ENCODE measurements around the gene SP140. TPM values are rescaled to one million over a fixed set of nuclear protein-coding genes. Genes with fewer than 3 reads are reported as not detected.
A peak's percentile ranks its signal among the peaks of the same experiment; 100 is the strongest.

Gene SP140
- polyA plus RNA-seq, 2 of the 4 experiments (the other 2 are of a cell fraction) = 0.10 TPM; not detected in 1

DNA sequence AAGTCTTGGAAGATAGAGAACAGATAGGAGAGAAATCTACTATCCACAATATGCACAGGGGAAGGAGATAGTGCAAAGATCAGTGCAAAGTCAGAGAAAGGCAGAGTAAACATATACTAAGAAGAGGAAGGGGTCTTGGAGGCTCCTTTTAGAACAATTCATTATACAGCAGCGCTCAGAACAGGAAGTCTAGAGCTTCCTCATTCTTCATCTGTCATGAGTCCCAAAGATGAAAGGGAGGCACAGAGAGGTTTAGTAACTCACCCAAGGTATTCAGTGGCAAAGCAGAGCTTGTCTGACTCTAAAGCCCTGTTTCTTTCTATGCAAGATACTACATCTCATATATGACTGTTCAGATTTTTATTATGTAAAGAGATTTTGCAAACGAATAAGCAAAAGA lies 7.1 kb upstream of the SP140 start:
- Histone ChIP-seq H3K9me3 (no peaks in the 10 kb centered on the region), H3K27ac (no peak overlapping the region), H3K4me1 (peaks cover 7% of the 10 kb centered on the region; the same call in 2 of the 3 replicates), H3K4me3 (no peak overlapping the region), H3K4me2 (no peak overlapping the region)
- FAIRE-seq (no peak), ATAC-seq (no peak), DNase-seq (ENCODE audit: low read depth in 1 of 2, low spot score in 1 of 2) (no peak)
- WGBS (ENCODE audit: missing lambda C conversion rate) = 49% methylated on average over 2 of the region's 2 CpGs
- ChIA-PET CTCF (no interaction called here), POLR2A (no interaction called here)
- TF ChIP-seq RCOR1 (IDR thresholded peaks at IDR 0.05; ENCODE audit: low read depth, low read length) = no peak
- TF ChIP-seq ZSCAN20 (CRISPR knock-in tag; IDR thresholded peaks at IDR 0.05) = no peak
- TF ChIP-seq, protein P1, sequence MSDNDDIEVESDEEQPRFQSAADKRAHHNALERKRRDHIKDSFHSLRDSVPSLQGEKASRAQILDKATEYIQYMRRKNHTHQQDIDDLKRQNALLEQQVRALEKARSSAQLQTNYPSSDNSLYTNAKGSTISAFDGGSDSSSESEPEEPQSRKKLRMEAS (IDR thresholded peaks at IDR 0.05) = no peak
- no peak for TF ChIP-seq POLR2AphosphoS2 (conservative IDR thresholded peaks at IDR 0.05; ENCODE audit: low read length)
- TF ChIP-seq HOXB13 (CRISPR knock-in tag; IDR thresholded peaks at IDR 0.05; ENCODE audit: low read depth) = no peak
- TF ChIP-seq RAD21 (conservative IDR thresholded peaks at IDR 0.05 in 1 of 2, IDR thresholded peaks at IDR 0.05 in 1 of 2) = no peak
- no peak for TF ChIP-seq MAFK (IDR thresholded peaks at IDR 0.05; ENCODE audit: partially characterized antibody)

DNA sequence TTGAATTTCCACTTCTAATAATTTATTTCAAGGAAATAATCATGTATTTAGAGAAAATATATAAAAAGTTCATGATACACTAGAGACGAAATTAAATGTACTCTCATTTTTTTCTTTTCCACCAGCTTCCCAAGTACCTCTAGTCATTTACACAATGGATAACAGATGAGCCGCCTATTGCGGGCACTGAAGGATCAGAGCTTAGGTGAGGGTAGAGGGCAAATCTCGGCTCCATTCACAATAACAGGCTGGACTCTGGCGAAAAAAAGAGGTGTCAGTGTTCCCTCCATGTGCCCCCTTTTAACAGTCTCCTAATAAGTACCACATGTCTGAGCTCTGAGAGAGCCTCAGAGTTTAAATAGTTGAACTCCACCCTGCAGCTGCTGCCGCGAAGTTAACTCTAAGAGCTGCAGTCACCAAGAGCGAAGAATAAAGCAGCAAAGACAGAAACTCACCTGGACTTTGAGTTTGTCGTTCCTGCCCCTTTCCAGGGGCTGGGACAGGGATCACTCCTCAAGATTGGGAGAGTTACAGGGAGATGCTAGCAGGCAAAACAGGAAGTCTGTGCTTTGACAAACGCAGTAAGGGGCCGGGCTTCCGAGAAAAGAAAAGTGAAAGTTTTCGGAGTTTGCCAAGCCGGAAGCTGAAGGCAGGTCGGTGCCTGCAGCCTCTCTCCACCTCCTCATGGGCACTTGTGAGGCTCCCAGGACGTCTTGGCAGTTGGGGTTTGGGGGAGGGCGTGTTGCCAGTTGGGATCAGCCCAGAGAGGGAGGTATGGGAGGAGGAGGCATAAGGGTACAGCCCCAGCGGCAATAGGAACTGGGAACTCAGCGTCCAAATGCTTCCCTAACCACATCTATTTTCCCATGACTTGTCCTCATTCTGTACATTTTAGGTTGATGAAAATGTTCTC lies 5.9 kb upstream of the SP140 start, which contains the start of gene SP110:
SP110 (minus strand) TSS at position 566 of the 913 bp plus-strand sequence. CDS start 3,057 bp downstream, outside the sequence.
- Histone ChIP-seq H3K4me1 (peaks cover 7% of the 10 kb centered on the region; the same call in 2 of the 3 replicates), H3K27ac (peak within 1 kb of the TSS; percentile 68 to 91), H3K4me2 (peak within 1 kb of the TSS; percentile 89), H3K9me3 (no peaks in the 10 kb centered on the region), H3K4me3 (peak within 1 kb of the TSS; percentile 61)
- peak; percentile 47 to 70 for DNase-seq (ENCODE audit: low read depth in 1 of 2, low spot score in 1 of 2)
- FAIRE-seq = no peak
- TF ChIP-seq POLR2A (IDR thresholded peaks at IDR 0.05; ENCODE audit: low read length) (0 out of 2 replicates have a peak, but pooled peaks have one; percentile 13), NFE2L2 (conservative IDR thresholded peaks at IDR 0.05; ENCODE audit: low read length) (no peak), MYC (IDR thresholded peaks at IDR 0.05; ENCODE audit: borderline replicate concordance, low read length) (no peak), HEYL (CRISPR knock-in tag; IDR thresholded peaks at IDR 0.05) (no peak), TP53 (CRISPR knock-in tag; IDR thresholded peaks at IDR 0.05) (no peak), MAZ (IDR thresholded peaks at IDR 0.05; ENCODE audit: borderline replicate concordance, low read depth, low read length) (no peak), NPAS2 (CRISPR knock-in tag; IDR thresholded peaks at IDR 0.05; ENCODE audit: borderline replicate concordance) (no peak)
- TF ChIP-seq, protein P2, sequence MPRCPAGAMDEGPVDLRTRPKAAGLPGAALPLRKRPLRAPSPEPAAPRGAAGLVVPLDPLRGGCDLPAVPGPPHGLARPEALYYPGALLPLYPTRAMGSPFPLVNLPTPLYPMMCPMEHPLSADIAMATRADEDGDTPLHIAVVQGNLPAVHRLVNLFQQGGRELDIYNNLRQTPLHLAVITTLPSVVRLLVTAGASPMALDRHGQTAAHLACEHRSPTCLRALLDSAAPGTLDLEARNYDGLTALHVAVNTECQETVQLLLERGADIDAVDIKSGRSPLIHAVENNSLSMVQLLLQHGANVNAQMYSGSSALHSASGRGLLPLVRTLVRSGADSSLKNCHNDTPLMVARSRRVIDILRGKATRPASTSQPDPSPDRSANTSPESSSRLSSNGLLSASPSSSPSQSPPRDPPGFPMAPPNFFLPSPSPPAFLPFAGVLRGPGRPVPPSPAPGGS (IDR thresholded peaks at IDR 0.05) = no peak
- TF ChIP-seq, protein P3, sequence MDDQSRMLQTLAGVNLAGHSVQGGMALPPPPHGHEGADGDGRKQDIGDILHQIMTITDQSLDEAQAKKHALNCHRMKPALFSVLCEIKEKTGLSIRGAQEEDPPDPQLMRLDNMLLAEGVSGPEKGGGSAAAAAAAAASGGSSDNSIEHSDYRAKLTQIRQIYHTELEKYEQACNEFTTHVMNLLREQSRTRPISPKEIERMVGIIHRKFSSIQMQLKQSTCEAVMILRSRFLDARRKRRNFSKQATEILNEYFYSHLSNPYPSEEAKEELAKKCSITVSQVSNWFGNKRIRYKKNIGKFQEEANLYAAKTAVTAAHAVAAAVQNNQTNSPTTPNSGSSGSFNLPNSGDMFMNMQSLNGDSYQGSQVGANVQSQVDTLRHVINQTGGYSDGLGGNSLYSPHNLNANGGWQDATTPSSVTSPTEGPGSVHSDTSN (IDR thresholded peaks at IDR 0.05) = no peak
- TF ChIP-seq, protein P4, sequence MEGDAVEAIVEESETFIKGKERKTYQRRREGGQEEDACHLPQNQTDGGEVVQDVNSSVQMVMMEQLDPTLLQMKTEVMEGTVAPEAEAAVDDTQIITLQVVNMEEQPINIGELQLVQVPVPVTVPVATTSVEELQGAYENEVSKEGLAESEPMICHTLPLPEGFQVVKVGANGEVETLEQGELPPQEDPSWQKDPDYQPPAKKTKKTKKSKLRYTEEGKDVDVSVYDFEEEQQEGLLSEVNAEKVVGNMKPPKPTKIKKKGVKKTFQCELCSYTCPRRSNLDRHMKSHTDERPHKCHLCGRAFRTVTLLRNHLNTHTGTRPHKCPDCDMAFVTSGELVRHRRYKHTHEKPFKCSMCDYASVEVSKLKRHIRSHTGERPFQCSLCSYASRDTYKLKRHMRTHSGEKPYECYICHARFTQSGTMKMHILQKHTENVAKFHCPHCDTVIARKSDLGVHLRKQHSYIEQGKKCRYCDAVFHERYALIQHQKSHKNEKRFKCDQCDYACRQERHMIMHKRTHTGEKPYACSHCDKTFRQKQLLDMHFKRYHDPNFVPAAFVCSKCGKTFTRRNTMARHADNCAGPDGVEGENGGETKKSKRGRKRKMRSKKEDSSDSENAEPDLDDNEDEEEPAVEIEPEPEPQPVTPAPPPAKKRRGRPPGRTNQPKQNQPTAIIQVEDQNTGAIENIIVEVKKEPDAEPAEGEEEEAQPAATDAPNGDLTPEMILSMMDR (IDR thresholded peaks at IDR 0.05) = no peak
- TF ChIP-seq, protein P5, sequence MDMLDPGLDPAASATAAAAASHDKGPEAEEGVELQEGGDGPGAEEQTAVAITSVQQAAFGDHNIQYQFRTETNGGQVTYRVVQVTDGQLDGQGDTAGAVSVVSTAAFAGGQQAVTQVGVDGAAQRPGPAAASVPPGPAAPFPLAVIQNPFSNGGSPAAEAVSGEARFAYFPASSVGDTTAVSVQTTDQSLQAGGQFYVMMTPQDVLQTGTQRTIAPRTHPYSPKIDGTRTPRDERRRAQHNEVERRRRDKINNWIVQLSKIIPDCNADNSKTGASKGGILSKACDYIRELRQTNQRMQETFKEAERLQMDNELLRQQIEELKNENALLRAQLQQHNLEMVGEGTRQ (IDR thresholded peaks at IDR 0.05) = no peak
- TF ChIP-seq, protein P1 (IDR thresholded peaks at IDR 0.05) = peak; percentile 57
- WGBS (ENCODE audit: missing lambda C conversion rate) = 2% methylated on average over 19 of the region's 19 CpGs
- POLR2A ChIA-PET = no interaction called here
- CTCF ChIA-PET = no interaction called here
- peak; percentile 94 to 95 for ATAC-seq

Measured in A549 (cell line).